HG03175 (cell line): ENCODE data around the gene MRPS23.

ENCODE experiments used
- ATAC-seq: cut with Tn5 transposase; IDR thresholded peaks from one replicate; pipeline ENCODE4 v1.9.1; 2021; ENCODE audit warnings: mild to moderate bottlenecking, moderate library complexity; ENCODE audit not compliant: unreplicated experiment

The MRPS23 gene

DNA sequence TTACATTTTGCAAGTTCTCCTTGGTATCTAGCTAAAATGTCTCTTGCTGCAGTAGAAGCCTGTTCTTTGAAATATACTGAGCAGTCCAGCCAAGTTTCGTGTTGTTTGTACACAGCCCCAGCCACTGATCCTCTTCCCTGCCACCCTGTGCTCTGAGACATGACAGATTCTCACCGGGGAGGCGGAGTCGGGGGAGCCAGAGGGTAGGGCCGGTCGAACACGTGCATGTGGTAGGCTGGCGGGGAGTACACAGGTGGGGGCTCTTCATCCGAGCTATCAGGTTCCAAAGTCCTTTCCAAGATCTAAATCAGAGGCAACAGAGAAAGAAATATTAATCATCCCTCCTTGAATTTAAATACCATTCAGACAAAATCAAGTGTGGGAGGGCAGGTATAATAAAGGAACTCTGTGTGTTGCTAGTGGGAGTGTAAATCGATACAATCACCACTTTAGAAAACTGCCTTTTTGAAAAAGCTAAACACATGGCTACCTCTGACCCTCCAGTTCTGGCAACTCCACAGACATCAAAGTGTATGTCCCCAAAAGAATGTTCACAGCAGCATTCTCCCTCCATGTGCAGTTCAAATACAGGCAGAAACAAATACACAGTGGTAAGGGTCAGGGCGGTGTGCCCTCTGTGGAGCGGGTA, 29.7 kb upstream of the MRPS23 start:
- no peak for ATAC-seq

- no peak for ATAC-seq
Observed at GRCh38 chr17:57877803-57878377, 28.0 kb upstream of the MRPS23 start.

DNA sequence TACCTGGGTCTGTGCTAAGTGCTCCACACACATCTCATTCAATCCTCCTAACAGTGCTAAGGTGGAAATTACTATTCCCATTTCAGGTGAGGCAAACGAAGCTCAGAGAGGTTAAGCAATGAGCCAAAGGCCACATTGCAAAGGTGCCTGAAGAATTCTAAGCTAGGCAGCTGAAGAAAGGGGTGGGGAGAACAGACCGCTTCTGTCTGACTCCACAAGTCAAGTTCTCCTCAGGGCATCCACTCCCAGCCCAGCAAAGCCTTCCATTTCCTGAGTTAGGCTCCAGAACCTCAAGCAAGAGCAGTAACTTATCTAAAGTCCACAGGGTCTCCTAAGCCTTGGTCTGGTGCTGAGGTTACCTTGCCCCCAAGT, 27.0 kb upstream of the MRPS23 start:
- no peak for ATAC-seq

- no peak for ATAC-seq
Observed at GRCh38 chr17:57876023-57876865, 26.4 kb upstream of the MRPS23 start.

DNA sequence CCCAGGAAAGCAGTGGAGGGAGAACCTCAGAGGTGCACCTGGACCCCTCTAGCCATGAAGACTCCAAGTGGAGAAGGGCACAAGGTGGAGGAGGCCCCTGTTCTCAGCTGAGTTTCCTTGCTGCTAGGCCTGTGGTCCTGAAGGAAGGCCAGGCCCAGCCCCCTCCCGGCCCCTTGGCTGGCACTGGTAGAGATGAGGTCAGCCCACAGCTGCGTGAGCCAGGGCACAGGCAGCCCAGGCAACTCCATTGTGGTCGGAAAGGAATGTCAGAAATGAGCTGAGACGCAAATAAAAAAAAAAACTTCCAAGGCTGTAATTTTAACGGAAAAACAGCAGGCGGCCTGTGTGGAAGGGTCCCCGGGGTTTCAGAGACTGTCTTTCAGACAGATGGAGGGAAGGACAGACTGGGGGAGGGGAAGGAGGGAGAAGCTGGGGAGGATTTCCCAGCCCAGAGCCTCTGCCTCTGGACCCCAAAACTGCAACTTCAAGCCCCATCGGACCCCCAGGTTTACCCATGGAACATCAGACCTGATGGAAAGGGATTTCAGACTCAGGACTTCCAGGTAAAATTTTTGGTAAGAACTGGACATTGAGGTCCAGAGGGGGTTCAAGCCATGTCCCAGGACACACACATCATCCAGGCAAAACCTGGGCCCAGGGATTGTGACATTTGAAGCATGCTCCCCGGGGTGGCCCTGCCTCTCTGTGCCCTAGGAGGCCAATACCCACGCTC, 25.6 kb upstream of the MRPS23 start:
- no peak for ATAC-seq

- ATAC-seq = no peak
Observed at GRCh38 chr17:57874434-57875289, 24.8 kb upstream of the MRPS23 start.

- no peak for ATAC-seq
Observed at GRCh38 chr17:57874058-57874419, 24.2 kb upstream of the MRPS23 start.

GRCh38 chr17:57873261-57874057, 23.6 kb upstream of the MRPS23 start:
- ATAC-seq = no peak

GRCh38 chr17:57872536-57872935, 22.7 kb upstream of the MRPS23 start:
- no peak for ATAC-seq

- no peak for ATAC-seq
Observed at GRCh38 chr17:57871863-57872262, 22.0 kb upstream of the MRPS23 start.

DNA sequence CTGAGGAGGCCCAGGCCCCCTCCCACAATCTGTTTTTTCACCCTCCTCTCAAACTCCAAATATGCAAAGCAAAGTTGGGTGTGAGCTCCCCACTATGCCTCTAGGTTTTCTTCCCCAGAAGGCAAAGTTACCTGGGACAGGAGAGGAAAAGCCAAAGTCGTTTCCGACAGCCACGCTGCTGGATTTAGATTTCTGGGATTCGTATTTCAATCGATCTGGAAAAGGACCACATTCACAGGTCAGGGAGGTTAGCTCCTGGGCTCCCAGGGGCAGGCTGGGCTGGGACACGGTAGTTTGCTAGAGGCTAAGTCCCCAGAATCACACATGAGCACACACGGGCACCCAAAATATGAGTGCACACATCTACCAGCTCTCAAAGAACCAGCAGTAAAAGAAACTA, 21.3 kb upstream of the MRPS23 start:
- ATAC-seq = no peak

DNA sequence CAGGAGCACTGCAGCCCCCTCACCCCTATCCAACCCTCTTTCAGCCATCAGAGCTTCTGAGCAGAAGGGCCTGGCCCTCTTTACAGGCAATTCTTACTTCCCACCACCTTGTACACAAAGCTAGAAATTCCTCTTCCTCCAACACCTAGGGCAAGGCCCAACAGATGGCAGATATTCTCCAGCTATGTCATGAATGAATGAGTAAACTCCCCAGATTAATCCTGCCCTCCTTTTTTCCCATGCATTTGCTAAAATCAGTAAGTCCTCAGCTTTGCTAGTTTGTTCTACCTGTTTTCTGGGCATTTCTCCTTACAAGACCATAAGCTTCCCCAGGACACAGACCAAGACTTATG, 20.4 kb upstream of the MRPS23 start:
- ATAC-seq = no peak

- ATAC-seq = no peak
Observed at GRCh38 chr17:57869617-57870282, 19.9 kb upstream of the MRPS23 start.

- no peak for ATAC-seq
Observed at GRCh38 chr17:57868910-57869616, 19.2 kb upstream of the MRPS23 start.

- ATAC-seq = peak; percentile 74
Observed at GRCh38 chr17:57868007-57868909, 18.4 kb upstream of the MRPS23 start.

DNA sequence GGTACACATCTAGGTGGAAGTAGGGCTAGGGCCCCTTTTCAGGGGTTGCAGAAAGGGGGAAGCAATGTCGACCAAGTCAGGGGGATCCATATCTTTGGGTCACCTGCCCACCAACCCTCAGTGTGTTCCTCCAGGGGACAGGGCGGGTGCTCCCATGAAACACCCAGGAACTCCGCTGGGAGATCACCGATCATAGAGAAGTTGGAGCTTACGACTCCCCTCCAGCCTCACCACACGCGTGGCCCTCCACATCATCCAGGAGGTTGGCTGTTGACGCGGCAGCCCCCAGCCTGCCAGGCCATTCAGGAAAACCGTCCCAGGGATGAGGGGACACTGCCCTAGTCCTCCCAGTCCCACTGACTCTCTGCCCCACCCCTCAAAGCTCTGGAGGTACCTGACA, 17.3 kb upstream of the MRPS23 start:
- ATAC-seq = no peak

GRCh38 chr17:57866723-57867122, 16.9 kb upstream of the MRPS23 start:
- ATAC-seq = no peak

GRCh38 chr17:57866319-57866718, 16.5 kb upstream of the MRPS23 start:
- no peak for ATAC-seq
